Measurements from ENCODE around the gene DZIP1L.
"Not testable (repeated sequence)": the region's sequence is repeated elsewhere in the genome, so short reads cannot be mapped to it uniquely, and the experiment has no call there.

Gene DZIP1L

DNA sequence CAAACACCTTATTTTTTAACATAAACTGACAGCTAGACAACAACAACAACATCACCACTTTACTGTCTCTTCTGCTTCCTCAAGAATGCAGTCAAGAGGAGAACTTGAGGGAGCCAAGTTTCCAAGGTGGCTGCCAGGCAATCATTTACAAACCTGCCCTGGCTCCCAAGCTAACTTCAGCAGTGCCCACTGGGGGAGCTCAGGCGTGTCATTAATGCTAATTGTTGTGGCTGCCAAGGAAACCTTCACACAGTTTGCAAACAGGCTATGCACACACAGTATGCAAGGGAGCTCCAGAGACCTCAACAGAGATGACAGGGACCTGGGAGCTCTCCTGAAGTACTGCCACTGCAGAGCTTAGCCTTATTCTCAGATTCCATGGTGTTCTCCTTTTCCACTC is 2.1 kb downstream of the DZIP1L start:
- DNase-seq (ENCODE audit: low read depth in 3 of 3): no peak

DNA sequence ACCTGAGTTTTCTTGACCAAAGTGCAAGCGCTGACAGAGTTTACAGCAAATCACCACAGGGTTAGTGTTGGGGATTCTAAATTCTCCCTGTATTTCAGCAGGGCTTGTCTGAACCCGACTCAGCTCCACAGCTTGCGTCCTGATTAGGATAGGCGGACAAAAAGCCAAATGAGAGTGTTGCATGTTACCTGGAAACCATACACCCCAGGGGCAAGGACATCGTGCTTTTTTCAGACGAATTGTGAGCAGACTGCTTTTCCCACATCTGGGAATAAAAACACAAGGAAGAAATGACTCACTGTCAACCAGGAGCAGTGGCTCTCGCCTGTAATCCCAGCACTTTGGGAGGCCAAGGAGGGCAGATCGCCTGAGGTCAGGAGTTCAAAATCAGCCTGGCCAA is 3.0 kb downstream of the DZIP1L start:
- no peak for DNase-seq (ENCODE audit: low read depth in 3 of 3)

DNA sequence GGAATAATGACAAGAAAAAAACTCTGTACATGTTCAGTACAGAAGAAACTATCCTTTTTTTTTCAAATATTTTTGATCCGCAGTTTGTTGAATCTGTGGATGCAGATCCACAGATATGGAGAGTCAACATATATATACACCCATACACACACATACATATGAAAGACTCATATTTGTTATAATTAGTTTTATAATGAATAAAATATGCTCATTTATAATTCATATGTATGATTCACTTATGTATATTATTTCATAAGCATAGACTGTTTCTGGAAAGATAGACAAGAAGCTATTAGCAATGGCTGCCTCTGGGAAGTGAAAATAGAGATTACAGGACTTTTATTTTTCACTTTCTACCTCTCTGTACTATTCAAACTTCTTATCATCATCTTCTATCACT is 9.8 kb downstream of the DZIP1L start:
- DNase-seq (ENCODE audit: low read depth in 3 of 3): no peak

DNA sequence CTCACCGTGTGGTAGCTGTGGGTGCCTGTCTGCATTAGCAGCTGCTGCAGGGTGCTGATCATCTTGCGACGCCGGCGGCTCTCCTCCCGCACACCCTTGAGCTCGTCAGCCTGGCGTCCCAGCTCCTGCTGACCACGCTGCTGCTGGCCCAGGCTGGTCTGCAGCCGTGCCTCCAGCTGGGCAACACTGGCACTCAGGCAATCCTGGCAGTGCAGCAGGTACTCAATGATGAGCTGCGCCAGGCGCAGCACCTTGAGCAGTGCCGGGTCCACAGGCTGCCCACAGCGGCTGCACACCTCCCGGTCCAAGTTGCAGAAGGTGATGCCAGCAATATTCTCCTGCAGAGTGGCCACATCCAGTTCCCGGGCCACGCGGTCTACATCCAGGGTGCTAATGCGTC is 11.9 kb downstream of the DZIP1L start:
- DNase-seq (ENCODE audit: low read depth in 3 of 3): no peak

DNA sequence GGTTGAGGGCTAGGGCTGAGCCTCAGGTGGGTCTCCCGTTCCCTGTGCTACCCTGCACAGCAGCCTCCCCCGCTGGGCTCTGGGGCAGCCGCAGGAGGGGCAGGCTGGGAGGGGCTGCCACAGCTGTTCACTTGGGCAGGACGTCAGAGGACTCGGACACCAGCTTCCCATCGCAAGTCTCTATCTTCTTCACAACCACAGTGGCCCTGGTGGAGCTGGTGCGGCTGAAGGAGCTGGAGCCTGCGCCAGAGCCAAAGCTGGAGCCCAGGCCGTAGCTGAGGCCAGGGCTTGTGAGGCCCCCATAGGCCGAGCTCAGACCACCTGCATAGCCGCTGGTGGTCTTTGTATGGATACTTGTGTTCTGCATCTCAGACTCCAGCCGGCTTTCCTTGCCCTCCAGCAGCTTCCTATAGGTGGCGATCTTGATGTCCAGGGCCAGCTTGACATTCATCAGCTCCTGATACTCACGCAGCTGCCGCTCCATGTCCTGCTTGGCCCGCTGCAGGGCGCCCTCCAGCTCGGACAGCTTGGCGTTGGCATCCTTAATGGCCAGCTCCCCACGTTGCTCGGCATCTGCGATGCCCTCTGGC is 14.0 kb downstream of the DZIP1L start:
- DNase-seq (ENCODE audit: low read depth in 3 of 3): not testable (repeated sequence)

DNA sequence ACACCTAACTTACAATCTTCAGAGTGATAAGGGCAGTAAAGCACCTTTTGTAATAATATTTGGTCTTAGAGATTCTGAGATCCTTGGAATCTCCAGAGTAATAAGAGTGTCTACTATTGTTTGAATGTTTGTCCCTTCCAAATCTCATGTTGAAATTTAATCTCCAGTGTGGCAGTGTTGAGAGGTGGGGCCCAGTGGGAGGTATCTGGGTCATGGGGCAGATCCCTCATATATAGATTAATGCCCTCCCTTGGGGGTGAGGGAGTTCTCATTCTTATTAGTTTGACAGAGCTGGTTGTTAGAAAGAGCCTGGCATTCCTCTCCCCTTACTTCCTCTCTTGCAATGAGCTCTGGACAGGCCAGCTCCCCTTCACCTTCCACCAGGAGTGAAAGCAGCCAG is 16.0 kb downstream of the DZIP1L start:
- no peak for DNase-seq (ENCODE audit: low read depth in 3 of 3)

DNA sequence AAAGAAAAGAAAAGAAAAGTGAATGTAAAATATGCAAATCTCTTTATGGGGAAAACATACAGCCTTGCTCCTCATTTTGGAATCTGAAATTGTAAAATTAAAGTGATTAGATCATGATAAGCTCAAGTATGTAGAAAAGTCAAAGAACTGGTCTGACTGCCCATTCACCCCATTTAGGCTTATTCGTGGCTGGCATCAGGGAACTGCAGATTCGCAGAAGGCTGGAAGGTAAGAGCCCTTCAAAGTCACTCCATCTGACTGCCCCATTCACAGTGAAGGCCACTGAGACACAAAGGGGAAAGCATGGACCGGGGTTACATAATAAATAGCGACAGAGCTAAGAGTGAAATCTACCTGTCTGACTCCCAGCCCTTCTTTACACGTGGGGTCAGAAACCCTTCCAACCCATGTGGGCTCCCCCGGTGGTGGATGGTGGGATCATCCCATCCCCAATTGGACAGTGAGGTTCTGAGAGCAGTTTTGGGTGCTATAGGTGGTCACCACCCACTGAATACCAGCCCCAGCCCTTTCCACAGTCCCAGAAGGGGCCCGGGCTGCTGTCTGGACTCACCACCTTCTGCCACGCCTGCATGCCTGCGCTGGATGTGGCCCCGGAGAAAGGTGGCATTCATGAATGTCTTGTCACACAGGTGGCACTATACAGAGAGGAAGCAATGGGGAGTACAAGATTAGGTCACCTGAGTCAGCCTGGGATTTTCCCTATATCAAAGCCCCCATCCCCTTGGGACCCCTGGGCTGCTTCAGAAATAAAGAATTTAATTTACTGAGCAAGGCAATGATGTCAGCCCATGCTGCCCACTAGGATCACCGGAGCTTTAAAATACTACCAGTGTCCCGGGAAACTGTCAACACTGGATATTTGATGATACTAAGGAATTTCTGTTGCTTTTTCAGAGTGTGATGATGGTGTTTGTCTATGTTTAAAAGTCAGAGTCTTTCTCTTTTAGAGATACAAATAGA is 17.9 kb downstream of the DZIP1L start:
- DNase-seq (ENCODE audit: low read depth in 3 of 3): no peak

- DNase-seq (ENCODE audit: low read depth in 3 of 3): no peak
Observed at GRCh38 chr3:138093721-138094120, 21.7 kb downstream of the DZIP1L start.

- DNase-seq (ENCODE audit: low read depth in 3 of 3): no peak
Observed at GRCh38 chr3:138092023-138092422, 23.4 kb downstream of the DZIP1L start.

DNA sequence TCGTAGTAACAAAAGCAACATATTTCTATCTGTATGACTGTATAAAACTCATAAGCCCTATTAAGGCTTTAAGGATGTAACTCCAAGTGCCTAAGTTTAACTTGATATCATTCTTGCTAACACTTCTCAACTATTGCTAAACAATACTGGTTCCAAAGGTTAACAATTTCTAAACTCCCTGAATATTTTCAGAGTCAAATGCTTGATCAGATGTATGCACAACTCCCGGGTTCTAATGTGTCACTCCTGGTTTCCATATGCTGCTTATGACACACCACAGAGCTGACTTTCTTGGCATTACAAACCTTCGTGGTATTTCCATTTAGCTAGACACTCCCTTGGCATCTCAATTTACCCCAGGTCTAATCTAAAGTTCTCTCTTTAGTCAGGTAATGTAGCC is 26.3 kb downstream of the DZIP1L start:
- no peak for DNase-seq (ENCODE audit: low read depth in 3 of 3)

GRCh38 chr3:138085745-138086144 is 29.7 kb downstream of the DZIP1L start:
- DNase-seq (ENCODE audit: low read depth in 3 of 3): not testable (repeated sequence)

DNA sequence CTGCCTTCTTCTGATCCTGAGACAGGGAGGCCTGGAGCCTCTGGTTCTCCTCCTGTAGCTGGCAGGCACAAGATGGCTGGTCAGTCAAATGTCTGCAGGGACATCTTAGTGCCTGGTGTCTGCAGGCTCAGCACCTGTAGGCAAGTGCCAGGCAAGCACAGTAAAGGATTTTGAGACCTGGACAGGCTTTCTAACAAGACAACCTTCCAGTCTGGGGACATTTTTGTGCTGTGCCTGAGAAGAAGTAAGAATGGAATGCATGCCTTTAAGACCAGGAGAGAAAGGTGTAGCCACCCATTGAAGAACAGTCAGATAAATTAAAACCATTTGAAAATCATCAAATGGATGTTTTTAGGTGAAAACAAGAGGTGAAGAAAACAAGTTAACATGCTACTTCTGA is 31.2 kb downstream of the DZIP1L start:
- no peak for DNase-seq (ENCODE audit: low read depth in 3 of 3)

DNA sequence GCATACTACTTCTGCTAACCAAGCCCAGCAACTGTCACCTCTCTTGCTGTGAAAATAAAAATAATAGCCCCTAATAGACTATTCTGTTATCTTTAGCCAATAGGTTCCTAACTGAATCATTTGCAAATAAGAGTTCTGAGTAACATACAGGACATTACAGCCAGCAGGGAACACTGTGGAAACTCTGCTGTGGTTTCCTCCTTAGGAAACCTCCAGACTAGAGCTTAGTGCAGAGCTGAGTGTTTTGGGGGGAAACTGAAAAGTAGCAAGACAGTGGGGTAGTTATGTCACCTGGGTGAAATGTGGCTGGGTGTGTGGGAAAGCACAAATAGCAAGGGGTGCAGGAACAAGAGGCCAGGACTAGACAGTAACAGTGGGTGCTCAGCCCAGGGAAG is 32.4 kb downstream of the DZIP1L start:
- DNase-seq (ENCODE audit: low read depth in 3 of 3): no peak

- DNase-seq (ENCODE audit: low read depth in 3 of 3): no peak
Observed at GRCh38 chr3:138082085-138082991, 33.1 kb downstream of the DZIP1L start.

- no peak for DNase-seq (ENCODE audit: low read depth in 3 of 3)
Observed at GRCh38 chr3:138081371-138082084, 33.9 kb downstream of the DZIP1L start.

DNA sequence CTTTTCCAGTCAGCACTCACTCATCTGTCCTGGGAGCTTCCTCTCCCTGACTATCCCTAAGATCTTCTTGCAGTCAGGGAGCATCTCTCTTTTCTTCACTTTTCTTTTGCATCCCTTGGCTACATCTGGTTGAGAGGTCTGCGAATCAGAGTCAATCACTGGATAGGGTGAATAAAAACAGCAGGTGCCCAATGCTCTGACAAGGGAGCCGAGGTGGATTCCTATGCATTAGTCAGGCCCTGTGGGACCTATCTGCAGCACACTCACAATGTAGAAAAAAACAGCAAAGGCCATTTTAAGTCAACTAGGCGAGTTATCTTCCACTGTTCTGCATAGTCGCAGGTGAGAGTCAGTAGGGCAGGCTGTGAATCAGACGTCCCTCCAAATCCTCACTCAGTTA is 35.5 kb downstream of the DZIP1L start:
- DNase-seq (ENCODE audit: low read depth in 3 of 3): no peak

DNA sequence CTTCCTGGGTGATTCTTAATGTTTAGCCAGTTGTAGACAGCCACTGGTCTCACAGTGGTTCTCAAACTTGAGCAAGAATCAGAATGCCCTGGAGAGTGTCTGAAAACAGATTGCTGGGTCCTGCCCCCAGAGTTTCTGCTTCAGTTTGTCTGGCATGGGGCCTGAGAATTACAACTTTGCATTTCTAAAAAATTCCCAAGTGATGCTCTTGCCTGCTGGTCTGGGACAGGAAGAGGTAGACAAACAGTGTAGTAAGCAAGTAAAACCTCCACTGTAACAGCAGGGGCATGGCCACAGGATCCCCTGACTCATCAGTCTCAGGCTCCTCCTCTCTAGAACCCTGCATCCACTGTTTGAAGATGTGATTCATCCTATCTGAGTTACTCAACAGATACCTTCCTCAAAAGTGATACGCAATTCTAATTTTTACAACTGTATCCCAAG is 36.5 kb downstream of the DZIP1L start:
- DNase-seq (ENCODE audit: low read depth in 3 of 3): no peak

DNA sequence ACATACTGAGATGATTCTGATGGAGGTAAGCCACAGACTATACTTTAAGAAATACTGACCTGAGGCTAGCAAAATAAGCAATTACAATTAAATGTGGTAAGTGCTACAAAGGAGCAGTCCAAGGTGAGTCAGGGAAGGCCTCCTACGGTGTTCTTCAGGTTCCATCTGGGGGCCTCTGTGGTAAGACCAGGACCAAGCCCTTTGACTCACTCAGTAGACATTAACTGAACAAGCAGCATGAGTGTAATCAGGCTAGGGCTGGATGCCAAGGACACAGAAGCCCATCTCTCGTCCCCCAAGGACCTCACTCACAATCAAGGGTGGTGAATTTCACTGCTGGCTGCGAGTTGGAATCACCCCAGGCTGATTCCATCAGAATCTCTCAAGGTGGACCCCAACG is 37.3 kb downstream of the DZIP1L start:
- no peak for DNase-seq (ENCODE audit: low read depth in 3 of 3)

GRCh38 chr3:138072796-138073195 is 42.6 kb downstream of the DZIP1L start:
- DNase-seq (ENCODE audit: low read depth in 3 of 3): no peak

DNA sequence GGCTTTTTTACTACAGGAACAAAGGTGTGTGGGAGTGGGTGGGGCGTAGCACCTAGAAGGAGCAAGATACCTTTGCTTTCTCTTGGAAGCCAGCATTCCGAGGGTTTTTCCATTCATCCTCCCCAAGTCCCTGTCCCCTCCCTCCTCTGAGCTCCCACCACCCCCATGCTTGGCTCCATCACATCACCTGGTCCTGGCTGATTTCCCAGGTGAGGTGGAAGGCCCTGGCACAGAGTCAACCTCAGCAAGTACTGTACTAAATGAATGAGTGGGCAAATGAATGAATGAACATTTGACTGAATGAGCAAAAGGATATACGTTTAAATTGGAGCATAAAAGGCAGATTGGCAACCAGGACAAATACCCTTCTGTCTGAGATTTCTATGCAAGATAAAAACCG is 45.4 kb downstream of the DZIP1L start:
- no peak for DNase-seq (ENCODE audit: low read depth in 3 of 3)

- DNase-seq (ENCODE audit: low read depth in 3 of 3): peak; percentile 71 to 76 (median 74)
Observed at GRCh38 chr3:138068579-138069174, 46.7 kb downstream of the DZIP1L start.
